Skeletal muscle satellite cell (primary cell): ENCODE results near the gene RIN3.

ENCODE experiments used
- H3K27me3 ChIP-seq: 2 replicates; pipeline ENCODE4 v1.7.0; 2013; ENCODE audit warnings: low read length; ENCODE audit not compliant: control insufficient read depth, insufficient read depth
- H3K36me3 ChIP-seq: 2 replicates; pipeline ENCODE4 v1.7.0; 2013; ENCODE audit warnings: mild to moderate bottlenecking, control low read depth, low read length; ENCODE audit not compliant: insufficient read depth
- H3K4me1 ChIP-seq: 2 replicates; pipeline ENCODE4 v1.7.0; 2013; ENCODE audit warnings: low read length; ENCODE audit not compliant: control insufficient read depth, insufficient read depth
- H3K4me2 ChIP-seq: 2 replicates; pipeline ENCODE4 v1.7.0; 2013; ENCODE audit warnings: mild to moderate bottlenecking, low read length
- H3K4me3 ChIP-seq: 2 replicates; pipeline ENCODE4 v1.7.0; 2013; ENCODE audit warnings: low read length
- H3K9ac ChIP-seq: 2 replicates; pipeline ENCODE4 v1.7.0; 2013; ENCODE audit warnings: mild to moderate bottlenecking, low read depth, low read length, moderate library complexity
- H3K9me3 ChIP-seq: replicated peaks from 2 replicates; pipeline ENCODE4 v1.7.0; 2013; ENCODE audit warnings: mild to moderate bottlenecking, control low read depth, low read length

Gene RIN3

DNA sequence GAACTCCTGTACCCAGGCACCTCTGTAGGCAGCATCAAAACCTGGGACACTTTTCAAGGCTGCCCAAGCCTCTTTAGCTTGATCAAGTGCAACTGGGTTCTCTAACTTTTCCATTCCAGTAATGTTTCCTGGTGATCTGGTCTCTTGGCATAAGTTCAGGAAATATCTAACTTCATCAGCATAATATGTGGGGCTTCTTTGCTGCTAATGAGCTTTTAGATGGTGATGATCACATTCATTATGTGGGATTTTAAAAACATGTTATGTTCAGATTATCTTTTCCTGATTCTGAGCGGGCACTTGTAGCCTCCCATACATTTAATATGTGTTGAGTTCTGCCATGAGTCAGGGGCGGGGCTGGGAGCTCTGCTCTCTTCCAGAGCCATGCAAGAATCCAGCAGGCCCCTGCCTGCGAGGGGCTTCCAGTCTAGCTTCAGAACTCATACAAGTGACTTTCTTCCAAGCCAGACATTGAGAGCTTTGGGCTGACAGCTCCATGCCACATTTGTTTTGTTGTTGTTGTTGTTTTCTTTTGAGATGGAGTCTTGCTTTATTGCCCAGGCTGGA, 39.5 kb upstream of the RIN3 start:
- H3K9ac ChIP-seq = peak overlapping the region; percentile 24
- no peaks in the 10 kb centered on the region for H3K36me3 ChIP-seq
- H3K4me3 ChIP-seq = no peak overlapping the region
- peaks cover 26% of the 10 kb centered on the region for H3K4me1 ChIP-seq
- peak overlapping the region; percentile 59 for H3K4me2 ChIP-seq
- H3K27me3 ChIP-seq = no peaks in the 10 kb centered on the region
- no peaks in the 10 kb centered on the region for H3K9me3 ChIP-seq

DNA sequence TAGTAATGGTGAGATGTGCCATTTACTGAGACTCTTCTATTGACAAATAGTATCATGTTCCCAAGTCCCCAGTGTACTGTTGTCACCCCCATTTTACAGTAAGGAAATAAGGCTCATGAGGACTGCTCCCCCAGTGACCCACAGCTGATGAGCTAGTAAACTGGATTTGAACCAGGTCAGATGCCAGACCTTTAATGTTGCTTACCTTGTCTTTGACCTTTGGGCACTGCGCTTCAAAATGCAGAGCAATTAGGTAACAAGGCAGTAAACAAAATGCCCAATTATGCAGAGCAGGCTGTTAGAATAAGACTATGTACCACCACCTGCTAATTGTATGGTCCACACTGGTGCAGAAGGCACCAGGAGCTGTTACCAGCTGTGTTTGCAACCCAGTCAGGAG, 38.5 kb upstream of the RIN3 start:
- no peaks in the 10 kb centered on the region for H3K9me3 ChIP-seq
- no peak overlapping the region for H3K9ac ChIP-seq
- H3K4me2 ChIP-seq = no peak overlapping the region
- no peaks in the 10 kb centered on the region for H3K27me3 ChIP-seq
- peaks cover 24% of the 10 kb centered on the region for H3K4me1 ChIP-seq
- H3K36me3 ChIP-seq = no peaks in the 10 kb centered on the region
- no peak overlapping the region for H3K4me3 ChIP-seq

DNA sequence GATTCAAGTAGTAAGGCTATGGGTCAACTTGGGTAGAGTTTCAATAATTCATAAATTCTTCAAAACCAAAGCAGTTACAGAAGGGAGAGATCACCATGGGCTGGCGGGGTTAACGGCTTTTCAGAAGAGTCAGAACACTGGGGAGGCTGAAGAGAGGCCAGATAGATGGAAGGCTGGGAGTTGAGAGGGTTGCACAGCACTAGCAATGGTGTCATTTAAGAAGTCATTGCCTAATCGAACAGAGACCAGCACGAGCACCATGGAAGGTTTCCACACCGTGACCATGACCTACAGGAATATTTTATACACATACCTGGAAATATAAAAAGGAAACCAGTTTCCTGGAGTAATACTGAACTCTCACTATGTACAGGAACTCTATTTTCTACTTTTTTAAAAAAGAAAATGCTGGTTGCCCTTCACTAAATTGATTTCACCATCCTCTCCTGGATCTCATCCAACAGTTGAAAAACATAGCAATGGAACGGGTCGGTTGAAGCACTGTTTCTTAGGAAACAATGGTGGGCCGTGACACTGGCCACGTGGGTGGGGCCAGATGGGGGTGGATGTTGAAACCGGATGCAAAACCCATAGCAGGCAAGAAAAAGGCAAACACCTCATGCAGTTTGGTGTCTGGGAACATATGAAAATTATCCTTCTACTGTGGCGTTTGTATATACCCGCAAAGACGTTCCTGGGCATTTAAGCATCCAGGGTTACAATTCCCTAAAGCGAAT, 38.0 kb upstream of the RIN3 start:
- Histone ChIP-seq H3K36me3 (no peaks in the 10 kb centered on the region), H3K9me3 (no peaks in the 10 kb centered on the region), H3K27me3 (no peaks in the 10 kb centered on the region), H3K4me3 (no peak overlapping the region), H3K4me2 (no peak overlapping the region), H3K4me1 (peaks cover 21% of the 10 kb centered on the region), H3K9ac (no peak overlapping the region)

DNA sequence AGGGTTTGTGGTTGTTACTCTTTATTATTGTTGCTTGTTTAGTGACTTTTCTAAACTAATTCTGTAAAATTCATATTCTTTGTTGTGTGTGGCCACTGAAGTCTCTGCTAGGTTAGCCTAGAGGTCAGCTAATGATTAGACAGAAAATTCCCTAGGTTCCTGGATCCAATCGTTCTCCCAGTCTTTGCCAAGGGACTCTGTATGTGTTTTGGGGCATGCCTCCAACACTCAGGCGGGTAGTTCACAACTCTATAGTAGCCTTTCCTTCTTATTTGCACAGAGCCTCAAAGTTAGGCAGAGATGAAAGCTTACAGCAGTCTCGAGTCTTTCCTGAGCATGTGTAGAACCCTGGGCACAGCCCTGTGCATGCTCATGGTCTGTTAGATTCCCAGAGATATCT, 32.7 kb upstream of the RIN3 start:
- Histone ChIP-seq H3K4me2 (no peak overlapping the region), H3K27me3 (peaks cover 18% of the 10 kb centered on the region), H3K36me3 (no peaks in the 10 kb centered on the region), H3K4me1 (no peaks in the 10 kb centered on the region), H3K9ac (no peak overlapping the region), H3K9me3 (no peaks in the 10 kb centered on the region), H3K4me3 (no peak overlapping the region)

DNA sequence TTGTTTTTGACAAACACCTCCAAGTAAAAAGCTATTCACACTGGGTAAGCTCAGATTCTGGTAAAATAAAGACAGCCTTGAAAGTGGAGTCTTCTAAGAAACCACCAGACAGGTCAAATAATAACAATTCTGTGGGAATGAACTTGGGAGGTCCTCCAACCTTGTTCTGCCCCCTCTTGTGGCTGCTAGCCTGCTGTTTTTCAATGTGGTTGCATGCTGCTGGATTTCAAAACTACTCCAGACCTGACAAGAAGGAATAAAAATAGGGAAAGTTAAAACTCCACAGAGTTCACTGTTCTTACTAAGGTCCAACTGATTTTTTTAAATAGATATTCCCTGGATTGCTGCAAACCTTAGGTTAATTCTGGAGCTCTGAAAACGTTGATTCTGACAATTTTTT, 32.2 kb upstream of the RIN3 start:
- no peak overlapping the region for H3K4me3 ChIP-seq
- H3K9me3 ChIP-seq = no peaks in the 10 kb centered on the region
- no peak overlapping the region for H3K9ac ChIP-seq
- no peaks in the 10 kb centered on the region for H3K4me1 ChIP-seq
- H3K36me3 ChIP-seq = no peaks in the 10 kb centered on the region
- H3K4me2 ChIP-seq = no peak overlapping the region
- H3K27me3 ChIP-seq = peaks cover 18% of the 10 kb centered on the region

DNA sequence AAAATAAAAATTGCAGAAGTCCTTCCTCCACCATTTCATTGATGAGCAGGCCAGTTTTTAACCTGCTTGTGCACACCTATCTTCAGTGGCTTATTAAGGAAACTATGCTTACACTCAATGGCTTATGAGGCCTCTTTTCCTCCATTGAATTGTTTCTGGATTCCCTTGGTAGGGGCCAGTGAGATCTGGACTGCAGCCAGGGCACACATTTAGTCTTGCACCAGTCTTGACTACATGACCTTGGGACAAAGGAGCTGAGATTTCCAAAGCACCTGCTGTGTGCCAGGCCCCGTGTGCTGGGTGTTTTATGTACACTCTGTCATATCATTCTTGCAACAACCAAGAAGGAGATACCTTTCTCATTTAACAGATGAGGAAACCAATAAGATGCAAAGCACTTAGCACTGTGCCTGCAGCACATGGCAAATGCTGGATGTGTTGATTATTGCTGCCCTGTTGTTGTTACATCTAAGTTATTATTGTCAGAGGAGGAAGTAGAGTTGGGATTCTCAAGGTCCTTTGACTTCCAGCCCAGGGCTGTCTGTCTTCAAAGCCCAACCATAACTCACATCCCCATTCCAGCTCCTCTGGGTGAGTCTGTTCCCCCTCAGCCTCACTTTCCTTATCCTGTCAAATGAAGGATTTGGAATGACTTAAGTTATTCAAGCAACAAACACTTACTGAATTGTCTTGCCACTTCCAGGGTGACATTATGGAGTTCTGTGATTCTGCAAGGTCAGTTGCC, 31.6 kb upstream of the RIN3 start:
- Histone ChIP-seq H3K36me3 (no peaks in the 10 kb centered on the region), H3K4me1 (no peaks in the 10 kb centered on the region), H3K27me3 (peaks cover 18% of the 10 kb centered on the region), H3K9ac (no peak overlapping the region), H3K9me3 (no peaks in the 10 kb centered on the region), H3K4me3 (no peak overlapping the region), H3K4me2 (no peak overlapping the region)

DNA sequence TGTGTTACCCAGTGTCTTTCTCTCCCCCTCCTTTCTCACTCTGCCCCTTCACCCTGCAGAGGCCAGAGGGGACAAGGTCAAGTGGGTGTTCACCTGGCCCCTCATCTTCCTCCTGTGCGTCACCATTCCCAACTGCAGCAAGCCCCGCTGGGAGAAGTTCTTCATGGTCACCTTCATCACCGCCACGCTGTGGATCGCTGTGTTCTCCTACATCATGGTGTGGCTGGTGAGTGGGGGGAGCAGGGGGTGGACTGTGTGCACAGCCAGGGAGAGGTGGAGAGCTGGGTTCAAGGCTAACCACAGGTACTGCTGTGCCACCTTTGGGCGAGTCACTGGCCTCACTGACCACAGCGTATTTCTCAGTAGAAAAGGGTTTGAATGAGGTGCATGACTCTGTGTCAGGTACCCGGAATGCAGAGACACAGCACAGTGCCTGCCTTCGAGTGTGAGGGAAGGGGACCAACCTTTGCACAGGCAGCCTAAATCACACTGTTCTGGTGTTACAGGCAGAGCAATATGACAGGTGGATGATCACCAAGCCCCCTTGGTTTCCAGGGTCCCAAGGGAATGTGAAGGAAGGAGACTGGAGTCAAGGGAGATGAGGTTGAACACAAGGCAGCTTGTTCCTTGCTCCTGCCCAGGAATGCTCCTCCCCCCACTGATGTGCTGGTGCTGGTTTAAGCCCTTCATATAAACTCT, 30.8 kb upstream of the RIN3 start:
- H3K9me3 ChIP-seq = no peaks in the 10 kb centered on the region
- H3K27me3 ChIP-seq = peaks cover 20% of the 10 kb centered on the region
- H3K9ac ChIP-seq = no peak overlapping the region
- H3K36me3 ChIP-seq = no peaks in the 10 kb centered on the region
- H3K4me3 ChIP-seq = no peak overlapping the region
- no peaks in the 10 kb centered on the region for H3K4me1 ChIP-seq
- H3K4me2 ChIP-seq = no peak overlapping the region

DNA sequence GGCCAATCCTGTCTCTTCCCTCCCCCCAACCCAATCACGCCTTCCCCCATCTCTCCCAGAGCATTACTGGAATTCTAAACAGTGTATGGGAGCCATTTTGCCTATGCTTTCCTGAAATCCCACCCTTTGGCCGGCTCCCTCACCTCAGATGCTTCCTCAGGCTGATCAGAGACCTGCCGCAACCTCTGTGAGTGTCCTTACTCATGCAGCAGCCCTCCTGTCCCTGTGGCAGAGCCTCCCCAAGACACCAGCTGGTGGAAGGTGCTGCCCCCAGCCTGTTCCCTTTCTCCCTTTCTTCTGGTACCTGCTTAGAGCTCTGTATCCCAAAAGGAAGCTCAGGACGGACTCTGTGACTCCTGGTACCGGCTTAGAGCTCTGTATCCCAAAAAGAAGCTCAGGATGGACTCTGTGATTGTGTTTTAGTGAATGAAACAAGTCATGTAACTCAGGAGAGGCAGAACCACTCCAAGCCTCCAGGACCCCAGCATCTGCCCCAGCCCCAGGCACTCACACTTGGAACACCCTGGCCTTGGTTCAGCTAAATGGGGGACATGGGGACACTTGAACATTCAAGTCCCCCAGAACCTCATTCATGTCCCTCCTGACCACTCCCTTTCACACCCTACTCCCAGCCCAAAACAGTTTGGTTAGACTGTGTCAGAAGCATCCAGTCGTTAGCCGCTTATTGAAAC, 29.3 kb upstream of the RIN3 start:
- Histone ChIP-seq H3K4me1 (no peaks in the 10 kb centered on the region), H3K36me3 (no peaks in the 10 kb centered on the region), H3K9ac (no peak overlapping the region), H3K27me3 (peaks cover 20% of the 10 kb centered on the region), H3K4me2 (no peak overlapping the region), H3K9me3 (no peaks in the 10 kb centered on the region), H3K4me3 (no peak overlapping the region)

DNA sequence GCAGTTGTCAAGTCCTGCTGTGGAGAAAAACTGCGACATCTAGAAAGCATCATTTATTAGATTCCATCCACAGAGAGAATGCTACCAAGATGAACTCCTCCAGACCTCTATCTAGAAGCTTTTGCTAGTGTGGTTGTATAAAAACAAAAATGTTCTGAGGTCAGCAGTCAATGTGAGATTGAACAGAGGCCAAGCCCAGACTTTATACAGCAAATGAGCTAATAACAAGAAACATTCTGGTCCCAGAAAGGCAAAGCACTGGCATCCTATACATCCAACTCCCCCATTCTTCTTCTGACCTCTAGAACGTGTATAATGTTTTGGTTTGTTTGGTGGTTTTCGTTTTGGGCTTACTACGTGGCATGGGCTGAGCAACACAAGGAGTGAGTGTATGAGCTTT, 26.7 kb upstream of the RIN3 start:
- Histone ChIP-seq H3K4me2 (no peak overlapping the region), H3K27me3 (peaks cover 20% of the 10 kb centered on the region), H3K9ac (no peak overlapping the region), H3K4me1 (peaks cover 6% of the 10 kb centered on the region), H3K9me3 (no peaks in the 10 kb centered on the region), H3K4me3 (no peak overlapping the region), H3K36me3 (no peaks in the 10 kb centered on the region)

DNA sequence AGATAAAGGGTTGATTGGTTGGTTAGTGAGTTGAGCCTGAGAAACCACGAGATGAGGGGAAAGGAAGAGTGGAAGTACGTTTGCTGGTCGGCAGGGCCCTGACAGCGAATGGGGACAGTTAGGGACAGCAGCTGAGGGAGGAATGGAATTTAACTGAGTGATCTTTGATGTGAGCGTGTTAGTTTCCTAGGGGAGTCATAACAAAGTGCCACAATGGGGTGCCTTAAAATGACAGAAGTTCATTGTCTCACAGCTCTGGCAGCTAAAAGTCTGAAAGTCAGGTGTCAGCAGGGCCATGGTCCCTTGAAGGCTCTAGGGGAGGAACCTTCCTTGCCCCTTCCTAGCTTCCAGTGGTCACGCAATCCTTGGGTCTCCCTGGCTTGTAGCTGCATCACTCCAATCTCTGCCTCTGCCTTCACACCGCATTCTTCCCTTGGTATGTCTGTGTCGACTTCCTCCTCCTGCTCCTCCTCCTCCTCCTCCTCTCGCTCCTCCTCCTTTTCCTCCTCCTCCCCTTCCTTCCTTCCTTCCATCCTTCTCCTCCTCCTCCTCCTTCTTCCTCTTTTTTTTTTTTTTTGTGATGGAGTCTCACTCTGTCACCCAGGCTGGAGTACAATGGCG, 26.0 kb upstream of the RIN3 start:
- Histone ChIP-seq H3K4me3 (no peak overlapping the region), H3K4me2 (no peak overlapping the region), H3K36me3 (no peaks in the 10 kb centered on the region), H3K9ac (no peak overlapping the region), H3K4me1 (peaks cover 6% of the 10 kb centered on the region), H3K9me3 (no peaks in the 10 kb centered on the region), H3K27me3 (peaks cover 20% of the 10 kb centered on the region)
